AG10803 (cell line): ENCODE data around the gene ZMYND11.
A peak's percentile ranks its signal among the peaks of the same experiment; 100 is the strongest.

Experiments
- DNase-seq: peaks from one replicate; pipeline ENCODE4 v3.0.0; 2010; ENCODE audit warnings: low read depth
- H3K4me3 ChIP-seq: 2 replicates; pipeline ENCODE4 v1.5.1; 2011; ENCODE audit warnings: mild to moderate bottlenecking, low read length, control low read depth
- TF ChIP-seq, protein P1 (sequence below): conservative IDR thresholded peaks from 2 replicates; pipeline ENCODE4 v1.5.1; 2011; ENCODE audit warnings: mild to moderate bottlenecking, low read length, control low read depth, inconsistent platforms

Gene ZMYND11

GRCh38 chr10:288316-289200 is 153.3 kb downstream of the ZMYND11 start:
- no peak overlapping the region for H3K4me3 ChIP-seq
- TF ChIP-seq, protein P1, sequence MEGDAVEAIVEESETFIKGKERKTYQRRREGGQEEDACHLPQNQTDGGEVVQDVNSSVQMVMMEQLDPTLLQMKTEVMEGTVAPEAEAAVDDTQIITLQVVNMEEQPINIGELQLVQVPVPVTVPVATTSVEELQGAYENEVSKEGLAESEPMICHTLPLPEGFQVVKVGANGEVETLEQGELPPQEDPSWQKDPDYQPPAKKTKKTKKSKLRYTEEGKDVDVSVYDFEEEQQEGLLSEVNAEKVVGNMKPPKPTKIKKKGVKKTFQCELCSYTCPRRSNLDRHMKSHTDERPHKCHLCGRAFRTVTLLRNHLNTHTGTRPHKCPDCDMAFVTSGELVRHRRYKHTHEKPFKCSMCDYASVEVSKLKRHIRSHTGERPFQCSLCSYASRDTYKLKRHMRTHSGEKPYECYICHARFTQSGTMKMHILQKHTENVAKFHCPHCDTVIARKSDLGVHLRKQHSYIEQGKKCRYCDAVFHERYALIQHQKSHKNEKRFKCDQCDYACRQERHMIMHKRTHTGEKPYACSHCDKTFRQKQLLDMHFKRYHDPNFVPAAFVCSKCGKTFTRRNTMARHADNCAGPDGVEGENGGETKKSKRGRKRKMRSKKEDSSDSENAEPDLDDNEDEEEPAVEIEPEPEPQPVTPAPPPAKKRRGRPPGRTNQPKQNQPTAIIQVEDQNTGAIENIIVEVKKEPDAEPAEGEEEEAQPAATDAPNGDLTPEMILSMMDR, result no peak

GRCh38 chr10:289581-289980 is 154.3 kb downstream of the ZMYND11 start:
- TF ChIP-seq, protein P1, result no peak
- no peak for DNase-seq
- no peak overlapping the region; the same call in 1 of the 2 replicates for H3K4me3 ChIP-seq

More at GRCh38 chr10:288316-289200, 153.3 kb downstream of the ZMYND11 start:
- DNase-seq, result no peak

- TF ChIP-seq, protein P1, result no peak
- H3K4me3 ChIP-seq, result peak overlapping the region; percentile 26
- DNase-seq, result peak; percentile 91
Observed at GRCh38 chr10:290026-290725, 154.9 kb downstream of the ZMYND11 start.

DNA sequence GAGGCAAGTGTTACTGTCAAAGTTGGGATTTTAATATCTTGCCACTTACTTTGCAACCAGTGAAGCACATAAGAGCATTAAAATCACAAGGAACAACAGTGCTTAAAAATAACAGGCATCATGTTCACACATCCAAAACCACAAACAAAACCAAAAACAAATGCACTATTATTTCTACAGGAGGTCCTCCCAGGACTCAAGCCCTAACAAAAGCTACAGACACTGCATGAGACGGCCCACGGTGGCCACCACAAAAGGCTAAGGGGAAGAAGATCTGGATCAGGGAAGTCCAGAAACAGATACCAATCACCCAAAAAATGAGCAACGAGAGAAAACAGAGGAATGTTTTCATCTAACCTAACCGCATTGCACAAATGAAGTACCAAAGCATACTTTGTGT is 158.4 kb downstream of the ZMYND11 start:
- TF ChIP-seq, protein P1, result no peak
- no peak overlapping the region for H3K4me3 ChIP-seq

DNA sequence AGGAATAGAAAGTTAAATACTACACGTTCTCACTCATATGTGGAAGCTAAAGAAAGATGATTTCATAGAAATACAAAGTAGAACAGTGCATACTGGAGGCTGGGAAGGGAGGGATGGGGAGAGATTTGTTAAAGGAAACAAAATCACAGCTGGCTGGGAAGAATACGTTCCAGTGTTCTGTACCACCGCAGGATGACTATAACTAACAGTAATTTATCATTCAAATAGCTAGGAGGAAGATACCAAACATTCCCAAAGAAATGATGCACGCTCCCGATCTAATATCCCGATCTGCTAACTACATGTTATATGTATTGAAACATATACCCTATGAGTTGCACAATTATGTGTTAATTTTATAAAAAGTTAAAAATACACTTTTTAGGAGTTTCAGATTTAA is 162.3 kb downstream of the ZMYND11 start:
- H3K4me3 ChIP-seq, result no peak overlapping the region
- peak; percentile 72 for DNase-seq
- TF ChIP-seq, protein P1, result no peak

More for the DNA sequence above, 158.4 kb downstream of the ZMYND11 start:
- no peak for DNase-seq

GRCh38 chr10:298033-298432 is 162.8 kb downstream of the ZMYND11 start:
- TF ChIP-seq, protein P1, result no peak
- DNase-seq, result no peak
- H3K4me3 ChIP-seq, result no peak overlapping the region; the same call in 1 of the 2 replicates
